Neural progenitor cell (in vitro differentiated cells): ENCODE data around the gene GTPBP6. TPM values are rescaled to one million over a fixed set of nuclear protein-coding genes. Genes with fewer than 3 reads are reported as not detected.
"Not testable (repeated sequence)": the region's sequence is repeated elsewhere in the genome, so short reads cannot be mapped to it uniquely, and the experiment has no call there.

Experiments
- DNase-seq: peaks from one replicate; pipeline ENCODE4 v3.0.0-alpha.2; 2016; ENCODE audit warnings: low spot score
- H2AFZ ChIP-seq: fragments of 200-600 bp; sonication (generic); replicated peaks from 2 replicates; pipeline ENCODE4 v1.6.1; 2016; ENCODE audit warnings: antibody characterized with exemption
- H3F3A ChIP-seq: fragments of 200-600 bp; sonication (generic); 2 replicates; pipeline ENCODE4 v1.6.1; 2016; ENCODE audit warnings: antibody characterized with exemption, low read depth
- H3K27ac ChIP-seq: fragments of 200-600 bp; sonication (generic); 2 replicates; pipeline ENCODE4 v1.5.1; 2016; ENCODE audit warnings: mild to moderate bottlenecking
- H3K27me3 ChIP-seq: fragments of 200-600 bp; sonication (generic); 2 replicates; pipeline ENCODE4 v1.6.1; 2016; ENCODE audit warnings: mild to moderate bottlenecking, moderate library complexity
- H3K36me3 ChIP-seq: fragments of 200-600 bp; sonication (generic); 2 replicates; pipeline ENCODE4 v1.5.1; 2016
- H3K4me1 ChIP-seq: fragments of 200-600 bp; sonication (generic); 2 replicates; pipeline ENCODE4 v1.6.1; 2016; ENCODE audit warnings: mixed run types
- H3K4me2 ChIP-seq: fragments of 200-600 bp; sonication (generic); 2 replicates; pipeline ENCODE4 v1.6.1; 2016
- H3K4me3 ChIP-seq: fragments of 200-600 bp; sonication (generic); 2 replicates; pipeline ENCODE4 v1.5.1; 2016
- H3K79me2 ChIP-seq: fragments of 200-600 bp; sonication (generic); 2 replicates; pipeline ENCODE4 v1.6.1; 2016; ENCODE audit warnings: low read depth
- H3K9ac ChIP-seq: fragments of 200-600 bp; sonication (generic); 2 replicates; pipeline ENCODE4 v1.6.1; 2016
- H3K9me3 ChIP-seq: fragments of 200-600 bp; sonication (generic); 2 replicates; pipeline ENCODE4 v1.5.1; 2016; ENCODE audit warnings: low read depth
- H4K20me1 ChIP-seq: fragments of 200-600 bp; sonication (generic); 2 replicates; pipeline ENCODE4 v1.6.1; 2016; ENCODE audit warnings: low read depth
- H3K27ac Mint-ChIP-seq: 3 replicates; pipeline ENCODE4 v1.8.0; 2021; ENCODE audit warnings: mixed read lengths
- H3K27me3 Mint-ChIP-seq: 2 replicates; pipeline ENCODE4 v1.8.0; 2022; ENCODE audit warnings: low read depth, mild to moderate bottlenecking, inconsistent platforms, moderate library complexity, mixed read lengths; ENCODE audit not compliant: insufficient read depth
- H3K36me3 Mint-ChIP-seq: 3 replicates; pipeline ENCODE4 v1.8.0; 2021; ENCODE audit warnings: mixed read lengths
- H3K4me1 Mint-ChIP-seq: 3 replicates; pipeline ENCODE4 v1.8.0; 2021; ENCODE audit warnings: mixed read lengths
- H3K4me3 Mint-ChIP-seq: 3 replicates; pipeline ENCODE4 v1.8.0; 2021; ENCODE audit warnings: mild to moderate bottlenecking, moderate library complexity, mixed read lengths
- H3K9me3 Mint-ChIP-seq: 3 replicates; pipeline ENCODE4 v1.8.0; 2020; ENCODE audit warnings: mixed read lengths
- CTCF ChIP-seq: fragments of 200-600 bp; sonication (generic); IDR thresholded peaks from 2 replicates; pipeline ENCODE4 v1.5.1; 2017; ENCODE audit warnings: antibody characterized with exemption, mild to moderate bottlenecking
- EZH2 ChIP-seq: fragments of 200-600 bp; sonication (generic); IDR thresholded peaks from 2 replicates; pipeline ENCODE4 v1.6.1; 2017; ENCODE audit warnings: antibody characterized with exemption, mild to moderate bottlenecking, moderate library complexity
- EZH2phosphoT487 ChIP-seq: fragments of 200-600 bp; sonication (generic); IDR thresholded peaks from 2 replicates; pipeline ENCODE4 v1.6.1; 2017; ENCODE audit warnings: antibody characterized with exemption
- total RNA-seq: library from RNA; depleted of rRNA; stranded (reverse); fragments of >200 nt; gene quantifications from 2 replicates; pipeline ENCODE4 v1.2.3, GENCODE V29; 2015; ENCODE audit warnings: low replicate concordance

GTPBP6 gene
- total RNA-seq, 1 donor from 2014 or later: 16.6 TPM

DNA sequence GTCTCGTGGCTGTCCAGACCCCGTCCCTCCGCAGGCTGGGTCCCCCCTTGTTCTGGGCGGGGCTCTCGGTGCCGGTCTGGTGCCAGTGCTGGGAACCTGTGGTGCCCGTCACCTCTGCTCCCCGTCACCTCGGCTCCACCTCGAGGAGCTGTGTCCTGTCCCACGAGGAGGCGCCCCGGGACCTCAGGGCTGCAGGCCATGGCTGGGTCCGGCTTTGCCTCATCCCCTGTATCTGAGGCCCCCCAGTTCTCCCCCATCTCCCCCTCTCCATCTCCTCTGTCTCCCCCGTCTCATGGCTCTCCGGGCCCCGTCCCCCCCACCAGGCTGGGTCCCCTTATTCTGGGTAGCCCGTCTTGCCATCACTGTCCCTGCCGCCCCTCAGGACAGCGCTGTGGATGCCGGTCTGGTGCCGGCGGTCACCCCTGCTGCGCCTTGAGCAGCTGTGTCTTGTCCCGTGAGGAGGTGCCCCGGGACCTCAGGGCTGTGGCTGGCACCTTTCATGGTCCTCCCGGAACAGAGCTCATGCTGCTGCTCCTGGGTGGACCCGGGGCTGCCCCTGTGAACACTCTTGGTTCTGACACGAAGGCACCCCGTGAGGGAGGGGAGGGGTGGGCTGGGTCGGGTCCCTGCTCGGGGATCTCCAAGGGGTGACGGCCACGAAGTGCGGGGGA lies 13.4 kb upstream of the GTPBP6 start:
- H3K4me3 Mint-ChIP-seq: no peak overlapping the region

GRCh38 chrX:331151-331824 lies 12.7 kb upstream of the GTPBP6 start:
- Histone ChIP-seq H2AFZ (no peak overlapping the region), H4K20me1 (no peaks in the 10 kb centered on the region), H3K36me3 (no peaks in the 10 kb centered on the region), H3K27ac (no peak overlapping the region), H3K4me1 (peaks cover 7% of the 10 kb centered on the region), H3K4me3 (peak overlapping the region; percentile 34), H3K27me3 (peaks cover 16% of the 10 kb centered on the region), H3K9me3 (no peaks in the 10 kb centered on the region), H3F3A (no peaks in the 10 kb centered on the region), H3K9ac (no peak overlapping the region), H3K79me2 (no peaks in the 10 kb centered on the region), H3K4me2 (peak overlapping the region; percentile 72)
- DNase-seq: peak; percentile 47
- TF ChIP-seq CTCF (no peak), EZH2 (no peak), EZH2phosphoT487 (no peak)
- H3K36me3 Mint-ChIP-seq: peaks cover 7% of the 10 kb centered on the region
- H3K4me3 Mint-ChIP-seq: no peak overlapping the region
- H3K9me3 Mint-ChIP-seq: peaks cover 6% of the 10 kb centered on the region
- H3K27ac Mint-ChIP-seq: no peak overlapping the region
- peaks cover 9% of the 10 kb centered on the region for H3K27me3 Mint-ChIP-seq
- H3K4me1 Mint-ChIP-seq: no peaks in the 10 kb centered on the region

More for the DNA sequence above, 13.4 kb upstream of the GTPBP6 start:
- peaks cover 7% of the 10 kb centered on the region for H3K4me1 ChIP-seq
- H3K9me3 Mint-ChIP-seq: peaks cover 9% of the 10 kb centered on the region
- DNase-seq: no peak
- no peaks in the 10 kb centered on the region for H3K9me3 ChIP-seq
- no peak overlapping the region for H2AFZ ChIP-seq
- H4K20me1 ChIP-seq: no peaks in the 10 kb centered on the region
- H3K4me3 ChIP-seq: peak overlapping the region; percentile 34
- H3F3A ChIP-seq: no peaks in the 10 kb centered on the region
- H3K36me3 Mint-ChIP-seq: peaks cover 13% of the 10 kb centered on the region
- H3K36me3 ChIP-seq: no peaks in the 10 kb centered on the region
- H3K9ac ChIP-seq: no peak overlapping the region
- H3K27me3 ChIP-seq: peaks cover 16% of the 10 kb centered on the region
- peak overlapping the region; percentile 72 for H3K4me2 ChIP-seq
- peaks cover 4% of the 10 kb centered on the region for H3K27me3 Mint-ChIP-seq
- TF ChIP-seq EZH2phosphoT487 (no peak), EZH2 (no peak), CTCF (no peak)
- no peaks in the 10 kb centered on the region for H3K79me2 ChIP-seq
- H3K27ac ChIP-seq: no peak overlapping the region
- no peaks in the 10 kb centered on the region for H3K4me1 Mint-ChIP-seq
- H3K27ac Mint-ChIP-seq: no peak overlapping the region

DNA sequence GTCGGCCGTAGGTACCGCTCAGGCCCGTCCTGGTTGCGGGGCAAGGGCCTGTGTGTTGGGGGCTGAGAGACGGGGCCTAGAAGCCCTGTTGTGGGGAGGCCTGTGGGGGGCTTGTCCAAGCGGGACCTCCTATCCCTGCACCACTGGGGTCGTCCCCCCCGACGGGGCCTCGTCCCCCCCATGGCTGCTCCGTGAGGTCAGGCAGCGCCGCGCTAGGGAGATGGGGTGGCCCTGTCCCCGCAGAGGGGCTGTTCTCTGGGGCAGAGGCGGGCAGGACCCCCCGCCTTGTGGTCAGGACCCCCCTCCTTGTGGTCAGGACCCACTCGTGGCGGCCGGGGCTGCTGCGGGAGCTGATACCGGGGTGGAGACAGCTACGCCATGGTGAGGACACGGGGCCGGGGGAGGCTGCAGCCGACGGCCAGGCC lies 12.1 kb upstream of the GTPBP6 start:
- H3K36me3 ChIP-seq: no peaks in the 10 kb centered on the region
- H3K4me1 ChIP-seq: peaks cover 7% of the 10 kb centered on the region
- Mint-ChIP-seq H3K9me3 (peaks cover 4% of the 10 kb centered on the region), H3K36me3 (peaks cover 3% of the 10 kb centered on the region), H3K27ac (no peak overlapping the region), H3K27me3 (peaks cover 9% of the 10 kb centered on the region), H3K4me1 (peaks cover under 1% of the 10 kb centered on the region), H3K4me3 (no peak overlapping the region)
- peak overlapping the region; percentile 72 for H3K4me2 ChIP-seq
- H3K4me3 ChIP-seq: peak overlapping the region; percentile 34
- H3K27ac ChIP-seq: no peak overlapping the region
- H3F3A ChIP-seq: no peaks in the 10 kb centered on the region
- TF ChIP-seq EZH2phosphoT487 (no peak), CTCF (no peak), EZH2 (no peak)
- no peak overlapping the region for H2AFZ ChIP-seq
- H3K79me2 ChIP-seq: no peaks in the 10 kb centered on the region
- H4K20me1 ChIP-seq: no peaks in the 10 kb centered on the region
- H3K27me3 ChIP-seq: peaks cover 16% of the 10 kb centered on the region
- no peak overlapping the region for H3K9ac ChIP-seq
- no peaks in the 10 kb centered on the region for H3K9me3 ChIP-seq
- no peak for DNase-seq

DNA sequence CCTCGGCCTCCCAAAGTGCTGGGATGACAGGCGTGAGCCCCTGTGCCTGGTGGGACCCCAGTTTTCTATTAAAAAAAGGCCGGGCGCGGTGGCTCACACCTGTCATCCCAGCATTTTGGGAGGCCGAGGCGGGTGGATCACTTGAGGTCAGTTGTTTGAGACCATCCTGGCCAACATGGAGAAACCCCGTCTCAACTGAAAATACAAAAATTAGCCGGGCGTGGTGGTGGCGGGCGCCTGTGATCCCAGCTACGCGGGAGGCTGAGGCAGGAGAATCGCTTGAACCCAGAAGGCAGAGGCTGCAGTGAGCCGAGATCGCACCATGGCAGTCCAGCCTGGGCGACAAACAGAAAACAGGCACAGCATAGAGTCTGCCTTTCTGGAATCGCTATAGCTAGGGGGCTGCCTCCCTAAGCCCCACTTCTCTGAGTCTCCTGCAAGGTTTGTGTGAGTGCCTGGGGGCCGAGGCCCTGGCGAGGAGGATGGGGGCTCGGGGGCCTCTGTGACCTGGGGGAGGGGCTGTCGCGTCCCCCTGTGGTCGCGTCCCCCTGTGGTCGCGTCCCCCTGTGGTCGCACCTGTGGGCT lies 11.6 kb upstream of the GTPBP6 start:
- H4K20me1 ChIP-seq, H3K9me3 ChIP-seq, H3K4me1 Mint-ChIP-seq, H3K27me3 Mint-ChIP-seq, H2AFZ ChIP-seq, H3K36me3 Mint-ChIP-seq, H3K4me3 Mint-ChIP-seq, H3K27ac Mint-ChIP-seq, H3K9me3 Mint-ChIP-seq, H3K4me3 ChIP-seq, DNase-seq, H3K79me2 ChIP-seq, H3K27ac ChIP-seq, H3K4me1 ChIP-seq, H3K4me2 ChIP-seq, H3K36me3 ChIP-seq, H3F3A ChIP-seq, H3K9ac ChIP-seq: not testable (repeated sequence)
- H3K27me3 ChIP-seq: peaks cover 16% of the 10 kb centered on the region
